Lower leg skin (tissue), 4 donors: ENCODE measurements around the gene OGFOD1. TPM values are rescaled to one million over a fixed set of nuclear protein-coding genes. Genes with fewer than 3 reads are reported as not detected.

ENCODE experiments used
- DNase-seq, 2 donors: peaks; one replicate each; pipeline ENCODE4 v3.0.0-alpha.2; 2019; ENCODE audit warnings: low spot score in 2 of 2
- H3K4me3 ChIP-seq: fragments of 200-600 bp; sonication (generic); 2 replicates; pipeline ENCODE4 v1.5.1; 2017; ENCODE audit warnings: mild to moderate bottlenecking, low read depth; ENCODE audit not compliant: poor library complexity, severe bottlenecking
- CTCF ChIP-seq, 3 donors: fragments of 450-650 bp; IDR thresholded peaks; one replicate each; pipeline ENCODE4 v1.5.1; 2016; ENCODE audit warnings: antibody characterized with exemption in 3 of 3, mild to moderate bottlenecking in 3 of 3, moderate library complexity in 2 of 3
- POLR2A ChIP-seq, 2 donors: fragments of 450-650 bp; IDR thresholded peaks; one replicate each; pipeline ENCODE4 v1.6.1; 2016 to 2017; ENCODE audit warnings: antibody characterized with exemption in 2 of 2, mild to moderate bottlenecking in 1 of 2, moderate library complexity in 1 of 2
- whole genome bisulfite sequencing, 2 donors: methylation state at CpG; one replicate each; pipeline ENCODE4 v1.1.5; 2018; 5-methylcytosine and 5-hydroxymethylcytosine counted together
- intact Hi-C: fragments of 100-400 bp; cut with DNase I; formaldehyde crosslinking; loops from one replicate; pipeline ENCODE4 v1.15.0; 2023; ENCODE audit warnings: low total_unique reads
- total RNA-seq, 4 donors: library from RNA; depleted of rRNA; stranded (reverse); fragments of >200 nt; gene quantifications; one replicate each; pipeline ENCODE4 v1.1.0, GENCODE V29; 2016

Gene OGFOD1
- total RNA-seq, 4 donors from 2014 or later: 17.0 to 42.2 (median 34.6) TPM

- intact Hi-C loops: no loop called here
- no peak for DNase-seq
- TF ChIP-seq CTCF (IDR thresholded peaks at IDR 0.05) (no peak), POLR2A (IDR thresholded peaks at IDR 0.05) (no peak)
- 53 to 69% methylated on average over 1 of the region's 1 CpG for WGBS, 2 donors
- no peak overlapping the region for H3K4me3 ChIP-seq
Observed at GRCh38 chr16:56428091-56428490, 23.3 kb upstream of the OGFOD1 start.

GRCh38 chr16:56436258-56436657, 15.1 kb upstream of the OGFOD1 start:
- no peak for DNase-seq
- TF ChIP-seq CTCF (IDR thresholded peaks at IDR 0.05) (no peak), POLR2A (IDR thresholded peaks at IDR 0.05) (no peak)
- intact Hi-C loops: no loop called here
- H3K4me3 ChIP-seq: no peak overlapping the region

DNA sequence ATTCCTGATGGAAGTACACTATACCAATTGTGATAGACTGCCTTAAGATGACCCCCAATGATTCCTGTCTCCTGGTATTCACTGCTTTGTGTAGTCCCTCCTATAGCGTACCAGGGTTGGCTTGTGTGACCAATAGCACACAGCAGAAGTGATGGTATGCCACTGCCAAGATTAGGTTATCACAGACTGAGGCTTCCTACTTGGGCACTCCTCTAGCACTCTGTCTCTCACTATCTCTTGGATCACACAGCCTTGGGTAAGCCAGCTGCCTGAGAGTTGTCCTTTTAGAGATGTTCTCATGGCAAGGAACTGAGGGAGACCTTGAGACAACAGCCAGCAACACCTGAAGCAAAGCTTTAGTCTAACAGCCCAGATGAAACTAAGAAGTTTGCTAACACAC, 13.3 kb upstream of the OGFOD1 start:
- intact Hi-C loops: no loop called here
- TF ChIP-seq CTCF (IDR thresholded peaks at IDR 0.05) (no peak), POLR2A (IDR thresholded peaks at IDR 0.05) (no peak)
- no peak for DNase-seq
- WGBS, 2 donors: 97 to 100% methylated on average over 1 of the region's 1 CpG
- no peak overlapping the region for H3K4me3 ChIP-seq

- no peak overlapping the region for H3K4me3 ChIP-seq
- intact Hi-C loops: no loop called here
- TF ChIP-seq CTCF (IDR thresholded peaks at IDR 0.05) (no peak), POLR2A (IDR thresholded peaks at IDR 0.05) (no peak)
- 87 to 91% methylated on average over 2 of the region's 2 CpGs for WGBS, 2 donors
- DNase-seq: no peak
Observed at GRCh38 chr16:56447286-56447685, 4.1 kb upstream of the OGFOD1 start.

- no peak overlapping the region for H3K4me3 ChIP-seq
- TF ChIP-seq POLR2A (IDR thresholded peaks at IDR 0.05) (no peak), CTCF (IDR thresholded peaks at IDR 0.05) (no peak)
- intact Hi-C loops: no loop called here
- DNase-seq: no peak
Observed at GRCh38 chr16:56448005-56448404, 3.3 kb upstream of the OGFOD1 start.

DNA sequence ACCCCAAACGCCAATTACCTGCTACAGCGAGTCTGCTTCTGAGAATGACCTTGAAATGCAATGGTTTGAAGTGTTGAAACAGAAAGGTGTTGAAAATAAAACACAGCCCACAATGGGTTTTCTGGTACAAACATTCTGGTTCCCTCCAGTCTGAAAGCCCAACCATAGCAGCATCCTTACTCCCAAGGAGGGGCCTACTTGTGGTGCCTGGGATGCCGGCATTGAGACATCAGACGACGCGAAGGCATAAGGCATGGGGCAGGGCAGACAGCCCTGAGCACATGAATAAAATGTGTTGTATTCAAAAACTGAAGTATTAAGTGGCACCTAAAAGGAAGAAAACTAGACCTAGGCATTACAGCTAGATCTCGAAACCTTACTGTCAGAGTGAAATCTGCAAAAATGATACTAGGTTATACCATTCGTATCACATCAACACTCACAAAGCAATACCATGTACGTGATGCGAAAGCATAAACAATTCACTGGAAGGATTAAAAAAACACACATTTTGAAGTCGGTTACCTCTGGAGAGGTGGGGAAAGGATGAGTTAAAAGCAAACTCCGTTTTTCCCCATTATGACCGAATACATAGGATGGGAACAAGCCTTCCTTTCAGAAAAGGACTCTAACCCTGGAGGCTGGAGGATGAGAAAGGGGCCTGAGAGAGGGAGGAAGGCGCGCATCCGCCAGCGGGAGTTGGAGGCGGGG, 924 bp upstream of the OGFOD1 start:
- TF ChIP-seq POLR2A (IDR thresholded peaks at IDR 0.05) (no peak), CTCF (IDR thresholded peaks at IDR 0.05) (no peak)
- intact Hi-C loops: no loop called here
- DNase-seq: no peak
- 8 to 12% methylated on average over 18 of the region's 18 CpGs for WGBS, 2 donors
- peak overlapping the region; percentile 93 for H3K4me3 ChIP-seq
